ENCODE measurements around the gene WBP2.

DNA sequence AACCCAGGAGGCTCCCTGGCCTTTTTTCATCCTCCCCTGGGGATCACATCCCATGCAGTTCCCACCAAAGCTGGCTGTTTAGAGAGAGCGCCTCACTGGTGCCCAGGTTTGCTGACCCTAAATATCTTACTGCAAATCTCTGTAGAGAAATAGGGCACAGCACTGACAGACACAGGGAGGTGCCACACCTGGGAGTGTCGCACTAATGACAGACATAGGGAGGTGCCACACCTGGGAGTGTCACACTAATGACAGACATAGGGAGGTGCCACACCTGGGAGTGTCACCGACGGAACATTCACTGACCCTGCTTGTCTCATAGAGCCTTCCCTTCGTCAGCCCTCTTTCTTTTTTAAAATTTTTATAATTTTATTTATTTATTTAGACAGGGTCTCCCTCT is 44.9 kb downstream of the WBP2 start:
- no peak for TF ChIP-seq ZBTB1 (tag by site-specific recombination; IDR thresholded peaks at IDR 0.05)
- no peak for TF ChIP-seq ZNF585B (tag by site-specific recombination; IDR thresholded peaks at IDR 0.05)
- TF ChIP-seq ZNF19 (tag by site-specific recombination; IDR thresholded peaks at IDR 0.05; ENCODE audit: low read depth): no peak
- no peak for TF ChIP-seq ZNF473 (tag by site-specific recombination; IDR thresholded peaks at IDR 0.05)
- TF ChIP-seq, protein P1, sequence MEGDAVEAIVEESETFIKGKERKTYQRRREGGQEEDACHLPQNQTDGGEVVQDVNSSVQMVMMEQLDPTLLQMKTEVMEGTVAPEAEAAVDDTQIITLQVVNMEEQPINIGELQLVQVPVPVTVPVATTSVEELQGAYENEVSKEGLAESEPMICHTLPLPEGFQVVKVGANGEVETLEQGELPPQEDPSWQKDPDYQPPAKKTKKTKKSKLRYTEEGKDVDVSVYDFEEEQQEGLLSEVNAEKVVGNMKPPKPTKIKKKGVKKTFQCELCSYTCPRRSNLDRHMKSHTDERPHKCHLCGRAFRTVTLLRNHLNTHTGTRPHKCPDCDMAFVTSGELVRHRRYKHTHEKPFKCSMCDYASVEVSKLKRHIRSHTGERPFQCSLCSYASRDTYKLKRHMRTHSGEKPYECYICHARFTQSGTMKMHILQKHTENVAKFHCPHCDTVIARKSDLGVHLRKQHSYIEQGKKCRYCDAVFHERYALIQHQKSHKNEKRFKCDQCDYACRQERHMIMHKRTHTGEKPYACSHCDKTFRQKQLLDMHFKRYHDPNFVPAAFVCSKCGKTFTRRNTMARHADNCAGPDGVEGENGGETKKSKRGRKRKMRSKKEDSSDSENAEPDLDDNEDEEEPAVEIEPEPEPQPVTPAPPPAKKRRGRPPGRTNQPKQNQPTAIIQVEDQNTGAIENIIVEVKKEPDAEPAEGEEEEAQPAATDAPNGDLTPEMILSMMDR (tag by site-specific recombination; IDR thresholded peaks at IDR 0.05): no peak
- TF ChIP-seq ZNF239 (tag by site-specific recombination; IDR thresholded peaks at IDR 0.05): no peak
- TF ChIP-seq ZBTB8A (tag by site-specific recombination; IDR thresholded peaks at IDR 0.05): no peak
- TF ChIP-seq ZNF175 (tag by site-specific recombination; IDR thresholded peaks at IDR 0.05): no peak
- TF ChIP-seq, protein P2, sequence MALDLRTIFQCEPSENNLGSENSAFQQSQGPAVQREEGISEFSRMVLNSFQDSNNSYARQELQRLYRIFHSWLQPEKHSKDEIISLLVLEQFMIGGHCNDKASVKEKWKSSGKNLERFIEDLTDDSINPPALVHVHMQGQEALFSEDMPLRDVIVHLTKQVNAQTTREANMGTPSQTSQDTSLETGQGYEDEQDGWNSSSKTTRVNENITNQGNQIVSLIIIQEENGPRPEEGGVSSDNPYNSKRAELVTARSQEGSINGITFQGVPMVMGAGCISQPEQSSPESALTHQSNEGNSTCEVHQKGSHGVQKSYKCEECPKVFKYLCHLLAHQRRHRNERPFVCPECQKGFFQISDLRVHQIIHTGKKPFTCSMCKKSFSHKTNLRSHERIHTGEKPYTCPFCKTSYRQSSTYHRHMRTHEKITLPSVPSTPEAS (tag by site-specific recombination; IDR thresholded peaks at IDR 0.05): no peak
- no peak for TF ChIP-seq PBX3 (CRISPR knock-in tag; IDR thresholded peaks at IDR 0.05)
- TF ChIP-seq ZSCAN18 (tag by site-specific recombination; IDR thresholded peaks at IDR 0.05): no peak
- TF ChIP-seq TSHZ1 (tag by site-specific recombination; IDR thresholded peaks at IDR 0.05; ENCODE audit: borderline replicate concordance): no peak
- no peak for TF ChIP-seq YY1 (tag by site-specific recombination; IDR thresholded peaks at IDR 0.05)
- TF ChIP-seq ZIC2 (tag by site-specific recombination; IDR thresholded peaks at IDR 0.05): no peak

Data from HEK293 (cell line).